ENCODE results near the gene NELFCD.

DNA sequence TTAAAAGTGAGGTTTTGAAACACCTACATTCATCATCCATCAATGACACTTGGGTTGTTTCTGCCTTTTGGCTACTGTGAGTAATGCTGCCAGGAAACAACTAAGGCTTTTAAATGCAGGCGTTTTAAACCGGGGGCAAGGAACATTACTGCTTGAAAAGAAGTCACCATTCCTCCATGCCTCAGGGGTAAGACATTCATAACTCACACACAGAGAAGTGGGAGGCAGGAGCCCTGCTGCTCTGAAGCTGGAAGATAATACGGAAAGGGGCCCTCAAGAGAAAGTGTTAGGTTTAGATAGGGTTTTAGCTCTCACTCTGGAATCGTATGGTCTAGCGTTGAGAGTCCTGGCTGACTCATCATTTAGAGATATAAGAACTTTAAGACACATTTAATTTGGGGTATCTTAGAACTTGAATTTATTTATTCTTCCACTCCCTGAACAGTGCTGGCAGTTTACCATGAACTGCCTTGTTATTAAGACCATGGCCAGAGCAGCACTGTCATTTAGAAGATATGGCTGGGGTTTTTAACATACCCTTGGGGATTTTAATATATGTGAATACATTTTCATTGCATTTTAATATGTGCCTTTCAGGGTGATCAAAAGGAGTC is 40.0 kb downstream of the NELFCD start:
- TF ChIP-seq POLR2A (IDR thresholded peaks at IDR 0.05; ENCODE audit: low read depth, low read length) = no peak
- no peak for TF ChIP-seq POLR2AphosphoS5 (IDR thresholded peaks at IDR 0.05; ENCODE audit: low read depth, low read length)
- no peak for TF ChIP-seq TAF1 (IDR thresholded peaks at IDR 0.05; ENCODE audit: borderline replicate concordance, low read depth, low read length)
